Uterus (tissue), 4 donors: ENCODE measurements around the gene CFAP65. TPM values are rescaled to one million over a fixed set of nuclear protein-coding genes. Genes with fewer than 3 reads are reported as not detected.

Experiments
- DNase-seq, 2 donors: peaks; one replicate each; pipeline ENCODE4 v3.0.0-alpha.2; 2019 to 2020
- H3K27ac ChIP-seq, 2 donors: fragments of 200-600 bp; sonication (generic); 1 replicate in 1 of 2; 2 replicates in 1 of 2; pipeline ENCODE4 v1.5.1; 2016 to 2018
- H3K27me3 ChIP-seq, 2 donors: fragments of 200-600 bp; sonication (generic); one replicate each; pipeline ENCODE4 v1.5.1; 2018 to 2019; ENCODE audit warnings: control low read depth in 1 of 2
- H3K36me3 ChIP-seq, 2 donors: fragments of 200-600 bp; sonication (generic); one replicate each; pipeline ENCODE4 v1.5.1; 2019; ENCODE audit warnings: control low read depth in 1 of 2
- H3K4me1 ChIP-seq, 2 donors: fragments of 200-600 bp; sonication (generic); one replicate each; pipeline ENCODE4 v1.5.1; 2018 to 2019; ENCODE audit warnings: control low read depth in 1 of 2
- H3K4me3 ChIP-seq, 2 donors: fragments of 200-600 bp; sonication (generic); 1 replicate in 1 of 2; 2 replicates in 1 of 2; pipeline ENCODE4 v1.5.1; 2018 to 2019; ENCODE audit warnings: mild to moderate bottlenecking in 1 of 2
- H3K9me3 ChIP-seq, 2 donors: fragments of 200-600 bp; sonication (generic); one replicate each; pipeline ENCODE4 v1.5.1; 2019; ENCODE audit warnings: control low read depth in 1 of 2
- POLR2A ChIP-seq, 2 donors: fragments of 450-650 bp; IDR thresholded peaks; one replicate each; pipeline ENCODE4 v1.6.1; 2016; ENCODE audit warnings: antibody characterized with exemption in 2 of 2, mild to moderate bottlenecking in 1 of 2, moderate library complexity in 1 of 2
- intact Hi-C: fragments of 100-400 bp; cut with DNase I; formaldehyde crosslinking; loops from one replicate; pipeline ENCODE4 v1.15.1; 2023; ENCODE audit warnings: low total_unique reads
- total RNA-seq, 4 donors: library from RNA; depleted of rRNA in 3 of 4; stranded (reverse); fragments of >200 nt in 3 of 4; gene quantifications; one replicate each; pipeline versions ENCODE4 v1.1.0 to v1.2.4, GENCODE V29; 2014 to 2023
- TF ChIP-seq, protein P1 (sequence below), 4 experiments: fragments of 200-600 bp in 2 of 4; fragments of 450-650 bp in 2 of 4; sonication (generic) in 2 of 4; IDR thresholded peaks; one replicate each; pipeline ENCODE4 v1.5.1; 2016 to 2019; ENCODE audit warnings: antibody characterized with exemption in 4 of 4, mild to moderate bottlenecking in 2 of 4, moderate library complexity in 1 of 4
- donor health status: DM: yes; HTN: yes; CAD: no.

CFAP65 gene
- total RNA-seq, 4 donors from 2014 or later, result 0.21 to 3.5 (median 1.9) TPM

DNA sequence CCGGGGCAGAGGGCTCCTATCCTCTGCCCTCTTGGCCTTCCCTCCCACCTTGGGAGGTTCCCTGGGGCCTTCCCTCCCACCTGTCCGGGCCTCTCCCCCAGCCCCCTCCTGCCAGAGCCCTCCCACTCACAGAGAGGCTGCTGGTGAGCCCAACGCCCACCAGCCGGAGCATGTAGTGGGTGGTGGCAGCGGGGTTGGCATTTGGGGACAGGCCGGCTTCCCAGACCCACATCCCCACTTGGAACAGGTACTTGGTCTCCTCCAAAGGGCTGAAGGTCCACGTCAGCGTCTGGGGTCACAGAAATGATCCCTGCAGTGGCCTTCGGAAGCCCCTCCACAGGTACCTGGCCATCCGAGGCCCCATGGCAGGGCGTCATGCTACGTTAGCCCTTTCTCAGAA, 19.3 kb downstream of the CFAP65 start:
- Histone ChIP-seq H3K4me1 (no peaks in the 10 kb centered on the region), H3K27ac (no peak overlapping the region), H3K9me3 (no peaks in the 10 kb centered on the region), H3K36me3 (no peaks in the 10 kb centered on the region), H3K4me3 (no peak overlapping the region), H3K27me3 (no peaks in the 10 kb centered on the region)
- intact Hi-C loops, result no loop called here
- DNase-seq, result no peak
- TF ChIP-seq, protein P1, sequence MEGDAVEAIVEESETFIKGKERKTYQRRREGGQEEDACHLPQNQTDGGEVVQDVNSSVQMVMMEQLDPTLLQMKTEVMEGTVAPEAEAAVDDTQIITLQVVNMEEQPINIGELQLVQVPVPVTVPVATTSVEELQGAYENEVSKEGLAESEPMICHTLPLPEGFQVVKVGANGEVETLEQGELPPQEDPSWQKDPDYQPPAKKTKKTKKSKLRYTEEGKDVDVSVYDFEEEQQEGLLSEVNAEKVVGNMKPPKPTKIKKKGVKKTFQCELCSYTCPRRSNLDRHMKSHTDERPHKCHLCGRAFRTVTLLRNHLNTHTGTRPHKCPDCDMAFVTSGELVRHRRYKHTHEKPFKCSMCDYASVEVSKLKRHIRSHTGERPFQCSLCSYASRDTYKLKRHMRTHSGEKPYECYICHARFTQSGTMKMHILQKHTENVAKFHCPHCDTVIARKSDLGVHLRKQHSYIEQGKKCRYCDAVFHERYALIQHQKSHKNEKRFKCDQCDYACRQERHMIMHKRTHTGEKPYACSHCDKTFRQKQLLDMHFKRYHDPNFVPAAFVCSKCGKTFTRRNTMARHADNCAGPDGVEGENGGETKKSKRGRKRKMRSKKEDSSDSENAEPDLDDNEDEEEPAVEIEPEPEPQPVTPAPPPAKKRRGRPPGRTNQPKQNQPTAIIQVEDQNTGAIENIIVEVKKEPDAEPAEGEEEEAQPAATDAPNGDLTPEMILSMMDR (IDR thresholded peaks at IDR 0.05), result no peak
- TF ChIP-seq POLR2A (IDR thresholded peaks at IDR 0.05), result no peak

DNA sequence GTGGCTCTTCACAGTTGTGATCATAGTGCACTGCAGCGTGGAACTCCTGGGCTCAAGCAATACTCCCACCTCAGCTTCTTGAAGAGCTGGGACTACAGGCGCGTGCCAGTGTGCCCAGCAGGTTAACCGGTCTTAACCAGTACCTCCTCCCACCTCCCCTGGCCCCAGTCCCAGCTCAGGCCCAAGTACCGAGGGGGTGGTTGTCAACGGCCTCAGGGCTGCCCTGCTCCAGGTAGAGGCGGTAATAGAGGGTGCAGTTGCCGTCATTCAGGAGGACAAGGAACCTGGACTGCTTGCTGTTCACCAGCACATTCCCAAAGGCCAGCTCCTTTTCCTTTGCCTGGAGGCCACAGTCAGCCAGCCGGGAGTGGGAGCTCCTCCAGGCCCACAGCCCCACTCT, 19.7 kb downstream of the CFAP65 start:
- intact Hi-C loops, result no loop called here
- TF ChIP-seq, protein P1 (IDR thresholded peaks at IDR 0.05), result no peak
- no peak for TF ChIP-seq POLR2A (IDR thresholded peaks at IDR 0.05)
- DNase-seq, result no peak
- no peaks in the 10 kb centered on the region for H3K36me3 ChIP-seq
- H3K27ac ChIP-seq, result no peak overlapping the region
- H3K9me3 ChIP-seq, result no peaks in the 10 kb centered on the region
- H3K4me3 ChIP-seq, result no peak overlapping the region
- no peaks in the 10 kb centered on the region for H3K27me3 ChIP-seq
- no peaks in the 10 kb centered on the region for H3K4me1 ChIP-seq

DNA sequence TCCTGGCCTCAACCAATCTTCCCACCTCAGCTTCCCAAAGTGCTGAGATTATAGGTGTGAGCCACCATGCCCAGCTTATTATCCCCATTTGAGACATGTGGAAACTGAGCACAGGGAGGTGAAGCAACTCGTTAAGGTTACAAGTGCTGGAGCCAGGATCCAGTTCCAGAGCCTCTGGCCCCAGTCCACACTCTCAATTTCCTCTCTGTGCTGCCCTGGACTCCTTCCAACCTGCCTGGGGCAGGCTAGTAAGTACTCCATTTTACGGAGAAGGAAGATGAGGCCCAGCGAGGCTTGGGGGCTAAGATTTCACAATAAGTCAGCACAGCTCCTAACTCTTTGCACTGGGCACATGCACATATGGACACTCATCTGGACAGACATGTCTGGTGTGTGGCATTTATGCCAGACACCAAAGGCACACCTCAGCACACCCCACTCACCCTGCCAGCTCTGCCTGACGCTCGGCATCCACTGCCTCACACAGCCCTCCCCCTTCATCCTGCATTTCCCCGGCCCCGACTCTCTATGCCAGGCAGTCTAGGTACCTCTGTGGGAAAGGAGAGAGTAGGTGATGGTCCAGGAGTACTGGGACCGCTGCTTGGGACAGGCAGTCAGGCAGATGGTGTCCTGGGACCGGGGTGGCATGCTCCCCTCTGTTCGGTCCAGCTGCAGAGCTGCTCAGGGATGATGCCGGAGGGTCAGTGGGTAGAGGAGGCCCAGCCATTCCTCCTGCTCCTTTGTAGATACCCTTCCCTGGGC, 20.5 kb downstream of the CFAP65 start:
- TF ChIP-seq, protein P1 (IDR thresholded peaks at IDR 0.05), result no peak
- no peak for TF ChIP-seq POLR2A (IDR thresholded peaks at IDR 0.05)
- H3K27me3 ChIP-seq, result no peaks in the 10 kb centered on the region

GRCh38 chr2:219019436-219019835, 21.9 kb downstream of the CFAP65 start:
- Histone ChIP-seq H3K27ac (no peak overlapping the region), H3K4me1 (no peaks in the 10 kb centered on the region), H3K9me3 (no peaks in the 10 kb centered on the region), H3K27me3 (no peaks in the 10 kb centered on the region), H3K4me3 (no peak overlapping the region), H3K36me3 (no peaks in the 10 kb centered on the region)
- no peak for DNase-seq
- intact Hi-C loops, result no loop called here
- no peak for TF ChIP-seq POLR2A (IDR thresholded peaks at IDR 0.05)
- TF ChIP-seq, protein P1 (IDR thresholded peaks at IDR 0.05), result no peak

More for the DNA sequence above, 20.5 kb downstream of the CFAP65 start:
- Histone ChIP-seq H3K36me3 (no peaks in the 10 kb centered on the region), H3K4me3 (no peak overlapping the region), H3K4me1 (no peaks in the 10 kb centered on the region), H3K9me3 (no peaks in the 10 kb centered on the region), H3K27ac (no peak overlapping the region)
- intact Hi-C loops, result no loop called here
- no peak for DNase-seq

DNA sequence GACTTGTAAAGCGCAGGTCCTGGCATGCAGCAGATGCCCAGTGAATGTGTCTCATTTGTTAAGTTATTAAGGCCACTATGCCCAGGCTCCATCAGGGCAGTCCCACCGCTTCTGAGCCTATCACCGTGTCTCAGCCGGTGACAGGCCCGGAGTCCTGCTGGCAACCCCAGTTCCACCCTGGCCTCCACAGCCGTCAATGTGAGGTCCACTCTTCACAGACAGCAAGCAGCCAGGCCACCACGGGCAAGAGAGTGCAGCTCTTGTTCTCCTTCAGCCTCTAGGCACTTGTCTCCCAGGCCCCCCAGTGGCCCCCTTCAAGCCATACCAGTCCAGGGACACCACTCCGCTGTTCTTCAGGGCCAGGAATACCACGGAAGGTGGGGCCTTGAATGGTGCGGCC, 22.6 kb downstream of the CFAP65 start:
- Histone ChIP-seq H3K9me3 (no peaks in the 10 kb centered on the region), H3K4me3 (no peak overlapping the region), H3K4me1 (no peaks in the 10 kb centered on the region), H3K27ac (no peak overlapping the region), H3K36me3 (no peaks in the 10 kb centered on the region), H3K27me3 (no peaks in the 10 kb centered on the region)
- TF ChIP-seq, protein P1 (IDR thresholded peaks at IDR 0.05), result no peak
- no peak for TF ChIP-seq POLR2A (IDR thresholded peaks at IDR 0.05)
- no peak for DNase-seq
- intact Hi-C loops, result no loop called here
